Ascending aorta (tissue), 2 donors: ENCODE results near the gene SIK3. TPM values are rescaled to one million over a fixed set of nuclear protein-coding genes. Genes with fewer than 3 reads are reported as not detected.

Experiments
- DNase-seq, 2 donors: peaks; one replicate each; pipeline ENCODE4 v3.0.0-alpha.2; 2019; ENCODE audit warnings: low spot score in 2 of 2
- H3K27ac ChIP-seq, 2 donors: fragments of 200-600 bp; sonication (generic); one replicate each; pipeline ENCODE4 v1.5.1; 2016 to 2017; ENCODE audit warnings: mild to moderate bottlenecking in 1 of 2
- H3K27me3 ChIP-seq: fragments of 200-600 bp; sonication (generic); one replicate; pipeline ENCODE4 v1.5.1; 2017
- H3K36me3 ChIP-seq, 2 donors: fragments of 200-600 bp; sonication (generic); one replicate each; pipeline ENCODE4 v1.5.1; 2016
- H3K4me1 ChIP-seq, 2 donors: fragments of 200-600 bp; sonication (generic); one replicate each; pipeline ENCODE4 v1.5.1; 2016 to 2017; ENCODE audit warnings: mild to moderate bottlenecking in 1 of 2
- H3K4me3 ChIP-seq, 2 donors: fragments of 200-600 bp; sonication (generic); one replicate each; pipeline ENCODE4 v1.5.1; 2016 to 2017; ENCODE audit warnings: mild to moderate bottlenecking in 1 of 2
- H3K9me3 ChIP-seq, 2 donors: fragments of 200-600 bp; sonication (generic); one replicate each; pipeline ENCODE4 v1.5.1; 2016
- intact Hi-C: fragments of 100-400 bp; cut with DNase I; formaldehyde crosslinking; loops from one replicate; pipeline ENCODE4 v1.15.1; 2023
- total RNA-seq: library from RNA; depleted of rRNA; stranded (reverse); fragments of >200 nt; gene quantifications from one replicate; pipeline ENCODE4 v1.1.0, GENCODE V29; 2016
- TF ChIP-seq, protein P1 (sequence below), 3 experiments: fragments of 200-600 bp in 2 of 3; fragments of 450-650 bp in 1 of 3; sonication (generic) in 2 of 3; IDR thresholded peaks; one replicate each; pipeline ENCODE4 v1.5.1; 2016 to 2019; ENCODE audit warnings: antibody characterized with exemption in 3 of 3, mild to moderate bottlenecking in 1 of 3, moderate library complexity in 1 of 3

Gene SIK3
- total RNA-seq, 1 donor from 2014 or later, result 22.5 TPM

DNA sequence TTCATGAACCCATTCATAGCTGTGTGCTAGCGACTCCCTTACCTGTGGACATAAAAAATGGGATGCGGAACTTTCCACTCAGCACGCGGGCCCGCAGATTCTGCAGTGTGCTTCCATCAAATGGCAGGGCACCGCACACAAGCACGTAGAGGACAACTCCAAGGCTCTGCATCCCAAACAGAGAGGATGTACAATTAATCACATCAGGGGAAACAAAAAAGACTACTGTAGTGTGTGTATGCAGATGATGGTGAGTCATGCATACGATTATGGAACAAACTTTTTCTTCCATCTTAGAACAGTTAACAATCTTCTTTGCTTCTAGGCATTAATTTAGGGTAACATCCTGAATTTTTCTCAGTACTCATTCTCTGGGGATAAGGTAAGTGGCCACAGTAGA is 202.0 kb downstream of the SIK3 start:
- TF ChIP-seq, protein P1, sequence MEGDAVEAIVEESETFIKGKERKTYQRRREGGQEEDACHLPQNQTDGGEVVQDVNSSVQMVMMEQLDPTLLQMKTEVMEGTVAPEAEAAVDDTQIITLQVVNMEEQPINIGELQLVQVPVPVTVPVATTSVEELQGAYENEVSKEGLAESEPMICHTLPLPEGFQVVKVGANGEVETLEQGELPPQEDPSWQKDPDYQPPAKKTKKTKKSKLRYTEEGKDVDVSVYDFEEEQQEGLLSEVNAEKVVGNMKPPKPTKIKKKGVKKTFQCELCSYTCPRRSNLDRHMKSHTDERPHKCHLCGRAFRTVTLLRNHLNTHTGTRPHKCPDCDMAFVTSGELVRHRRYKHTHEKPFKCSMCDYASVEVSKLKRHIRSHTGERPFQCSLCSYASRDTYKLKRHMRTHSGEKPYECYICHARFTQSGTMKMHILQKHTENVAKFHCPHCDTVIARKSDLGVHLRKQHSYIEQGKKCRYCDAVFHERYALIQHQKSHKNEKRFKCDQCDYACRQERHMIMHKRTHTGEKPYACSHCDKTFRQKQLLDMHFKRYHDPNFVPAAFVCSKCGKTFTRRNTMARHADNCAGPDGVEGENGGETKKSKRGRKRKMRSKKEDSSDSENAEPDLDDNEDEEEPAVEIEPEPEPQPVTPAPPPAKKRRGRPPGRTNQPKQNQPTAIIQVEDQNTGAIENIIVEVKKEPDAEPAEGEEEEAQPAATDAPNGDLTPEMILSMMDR (IDR thresholded peaks at IDR 0.05), result no peak
- no peaks in the 10 kb centered on the region for H3K4me1 ChIP-seq
- no peak overlapping the region for H3K27ac ChIP-seq
- no peak overlapping the region for H3K4me3 ChIP-seq
- no peak for DNase-seq
- H3K27me3 ChIP-seq, result no peaks in the 10 kb centered on the region
- no peaks in the 10 kb centered on the region for H3K9me3 ChIP-seq
- H3K36me3 ChIP-seq, result peaks cover 9 to 36% of the 10 kb centered on the region in 2 donors
- intact Hi-C loops, result no loop called here

DNA sequence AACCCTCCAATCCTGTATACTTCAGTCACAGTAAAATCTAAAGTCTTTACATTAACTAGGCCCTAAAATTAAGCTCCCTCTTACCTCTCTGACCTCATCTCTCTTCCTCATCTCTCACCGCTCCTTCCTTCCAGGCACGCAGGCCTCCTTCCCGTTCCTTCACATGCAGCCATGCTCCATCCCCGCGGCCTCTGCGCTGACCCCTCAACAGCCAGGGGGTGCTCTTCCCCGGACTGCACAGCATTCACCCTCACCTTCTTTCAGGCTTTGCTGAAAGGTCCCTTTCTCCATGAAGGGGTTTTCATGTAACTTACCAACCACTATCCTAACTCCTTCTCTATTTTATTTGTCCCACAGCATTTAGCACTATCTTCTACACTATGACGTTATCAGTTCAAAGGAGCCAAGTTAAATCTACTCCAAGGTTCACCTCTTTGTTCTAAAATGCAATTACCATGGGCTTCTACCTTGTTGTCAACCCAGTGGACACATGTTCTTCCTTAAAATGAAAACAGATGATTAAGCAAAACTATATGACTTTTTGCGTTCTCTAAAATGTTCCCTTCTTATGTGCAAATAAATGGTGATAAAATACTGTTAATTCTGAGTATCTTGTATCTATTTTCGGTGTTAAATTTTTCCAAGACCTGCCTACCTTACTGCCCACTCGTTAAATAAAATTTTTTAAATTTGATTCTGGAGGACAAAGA is 203.0 kb downstream of the SIK3 start:
- Histone ChIP-seq H3K9me3 (no peaks in the 10 kb centered on the region), H3K27ac (no peak overlapping the region), H3K36me3 (peaks cover 9 to 36% of the 10 kb centered on the region in 2 donors), H3K27me3 (no peaks in the 10 kb centered on the region), H3K4me1 (no peaks in the 10 kb centered on the region), H3K4me3 (no peak overlapping the region)
- no peak for DNase-seq
- TF ChIP-seq, protein P1 (IDR thresholded peaks at IDR 0.05), result peak in 2 of 3 experiments; percentile 32 to 37
- intact Hi-C loops, result loop anchor here (1.0 kb wide), 1 partner anchor 211 kb away; no protein-coding TSS in a partner anchor

DNA sequence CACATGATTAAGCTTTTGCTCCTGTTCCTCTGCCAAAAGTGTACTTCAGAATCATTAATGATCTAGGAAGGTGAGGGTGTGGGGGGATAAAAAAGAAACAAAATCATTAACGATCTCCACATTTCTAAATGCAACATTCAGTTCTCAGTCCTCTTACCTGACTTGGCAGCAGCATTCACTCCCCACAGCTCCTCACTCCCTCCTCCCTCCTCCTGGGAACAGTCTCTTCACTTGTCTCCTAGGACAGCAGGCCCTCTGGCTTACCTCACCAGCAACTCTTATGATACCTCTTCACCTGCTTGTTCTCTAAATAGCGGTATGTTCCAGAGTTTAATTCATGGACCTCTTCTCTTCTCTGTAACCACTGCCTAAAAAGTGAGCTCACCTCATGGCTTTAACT is 204.3 kb downstream of the SIK3 start:
- H3K27ac ChIP-seq, result no peak overlapping the region
- no peaks in the 10 kb centered on the region for H3K4me1 ChIP-seq
- H3K4me3 ChIP-seq, result no peak overlapping the region
- TF ChIP-seq, protein P1 (IDR thresholded peaks at IDR 0.05), result no peak
- H3K9me3 ChIP-seq, result no peaks in the 10 kb centered on the region
- H3K36me3 ChIP-seq, result peaks cover 9 to 36% of the 10 kb centered on the region in 2 donors
- DNase-seq, result no peak
- intact Hi-C loops, result no loop called here
- no peaks in the 10 kb centered on the region for H3K27me3 ChIP-seq

DNA sequence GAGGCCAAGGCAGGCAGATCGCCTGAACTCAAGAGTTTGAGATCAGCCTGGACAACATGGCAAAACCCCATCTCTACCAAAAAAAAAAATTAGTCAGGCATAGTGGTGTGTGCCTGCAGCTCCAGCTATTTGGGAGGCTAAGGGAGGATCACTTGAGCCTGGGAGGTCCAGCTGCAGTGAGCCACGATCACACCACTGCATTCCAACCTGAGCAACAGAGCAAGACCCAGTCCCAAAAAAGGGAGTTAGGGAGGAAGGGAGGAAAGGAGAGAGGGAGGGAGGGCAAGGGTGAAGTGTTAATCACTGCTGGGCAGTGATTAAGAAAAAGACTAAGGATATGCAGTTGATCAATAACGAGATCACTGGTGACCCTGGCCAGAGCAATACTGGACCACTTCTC is 204.8 kb downstream of the SIK3 start:
- DNase-seq, result no peak
- Histone ChIP-seq H3K4me1 (no peaks in the 10 kb centered on the region), H3K27ac (no peak overlapping the region), H3K4me3 (no peak overlapping the region), H3K9me3 (no peaks in the 10 kb centered on the region), H3K36me3 (peaks cover 9 to 36% of the 10 kb centered on the region in 2 donors), H3K27me3 (no peaks in the 10 kb centered on the region)
- intact Hi-C loops, result no loop called here
- TF ChIP-seq, protein P1 (IDR thresholded peaks at IDR 0.05), result no peak

DNA sequence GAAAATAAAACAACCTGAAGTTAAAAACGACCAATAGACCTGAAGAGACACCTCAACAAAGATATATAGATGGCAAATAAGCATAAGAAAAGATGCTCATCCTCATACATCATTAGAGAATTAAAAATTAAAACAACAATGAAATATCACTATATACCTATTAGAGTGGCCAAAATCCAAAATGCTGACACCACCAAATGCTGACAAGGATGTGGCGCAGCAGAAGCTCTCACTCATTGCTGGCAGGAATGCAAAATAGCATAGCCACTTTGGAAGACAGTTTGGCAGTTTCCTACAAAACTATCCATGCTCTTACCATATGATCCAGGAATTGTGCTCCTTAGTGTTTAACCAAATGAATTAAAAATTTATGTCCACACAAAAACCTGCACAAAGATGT is 205.9 kb downstream of the SIK3 start:
- H3K4me1 ChIP-seq, result no peaks in the 10 kb centered on the region
- H3K27me3 ChIP-seq, result no peaks in the 10 kb centered on the region
- H3K4me3 ChIP-seq, result no peak overlapping the region
- TF ChIP-seq, protein P1 (IDR thresholded peaks at IDR 0.05), result no peak
- intact Hi-C loops, result no loop called here
- H3K9me3 ChIP-seq, result no peaks in the 10 kb centered on the region
- DNase-seq, result no peak
- no peak overlapping the region for H3K27ac ChIP-seq
- H3K36me3 ChIP-seq, result peaks cover 9 to 36% of the 10 kb centered on the region in 2 donors
